ENCODE results near the gene TSPAN11. TPM values are rescaled to one million over a fixed set of nuclear protein-coding genes. Genes with fewer than 3 reads are reported as not detected.

TSPAN11 gene
- total RNA-seq, 4 donors from 2014 or later = 1.5 to 3.0 (median 2.9) TPM

- DNase-seq = no peak
- H3K4me1 ChIP-seq = peaks cover 0 to 3% (median 1%) of the 10 kb centered on the region in 4 donors
- no peak overlapping the region for H3K4me3 ChIP-seq
- in situ Hi-C loops (cut with MboI; ENCODE audit: low pct_ligation_motif_present in 1 of 4, low pct_unique_long_range_greater_than_20kb in 1 of 4, low sequenced_read_pairs in 3 of 4) = loop anchor here in 2 of 4 donors (25.0 kb wide), 2 partner anchors 113 to 262 kb away; no protein-coding TSS in a partner anchor
- WGBS, 2 donors (ENCODE audit: low coverage in 1 of 2) = 67% methylated on average over 6 of the region's 6 CpGs; no CpG with 5 or more reads in 1 of the 2 donors
- H3K27ac ChIP-seq = no peak overlapping the region
- TF ChIP-seq EP300 (IDR thresholded peaks at IDR 0.05; ENCODE audit: low read depth) (no peak), POLR2AphosphoS5 (IDR thresholded peaks at IDR 0.05) (no peak), CTCF (IDR thresholded peaks at IDR 0.05) (no peak), POLR2A (IDR thresholded peaks at IDR 0.05) (no peak)
- H3K36me3 ChIP-seq = no peaks in the 10 kb centered on the region
- intact Hi-C loops (cut with DNase I; ENCODE audit: low total_unique reads) = no loop called here
- H3K9me3 ChIP-seq = no peaks in the 10 kb centered on the region
- H3K27me3 ChIP-seq = no peaks in the 10 kb centered on the region
Observed at GRCh38 chr12:30975581-30975980, 49.0 kb downstream of the TSPAN11 start.

- in situ Hi-C loops (cut with MboI; ENCODE audit: low pct_ligation_motif_present in 1 of 4, low pct_unique_long_range_greater_than_20kb in 1 of 4, low sequenced_read_pairs in 3 of 4) (loop anchor here in 2 of 4 donors (25.0 kb wide), 2 partner anchors 114 to 261 kb away; no protein-coding TSS in a partner anchor), intact Hi-C loops (cut with DNase I; ENCODE audit: low total_unique reads) (no loop called here)
- Histone ChIP-seq H3K27ac (no peak overlapping the region), H3K27me3 (no peaks in the 10 kb centered on the region), H3K4me1 (no peaks in the 10 kb centered on the region), H3K36me3 (no peaks in the 10 kb centered on the region), H3K9me3 (no peaks in the 10 kb centered on the region), H3K4me3 (no peak overlapping the region)
- no peak for DNase-seq
- 74% methylated on average over 7 of the region's 7 CpGs; no CpG with 5 or more reads in 1 of the 2 donors for WGBS, 2 donors (ENCODE audit: low coverage in 1 of 2)
- TF ChIP-seq POLR2AphosphoS5 (IDR thresholded peaks at IDR 0.05) (no peak), POLR2A (IDR thresholded peaks at IDR 0.05) (no peak), EP300 (IDR thresholded peaks at IDR 0.05; ENCODE audit: low read depth) (no peak), CTCF (IDR thresholded peaks at IDR 0.05) (no peak)
Observed at GRCh38 chr12:30976206-30976605, 49.7 kb downstream of the TSPAN11 start.

- no peaks in the 10 kb centered on the region for H3K9me3 ChIP-seq
- WGBS, 2 donors (ENCODE audit: low coverage in 1 of 2) = 71% methylated on average over 11 of the region's 11 CpGs; no CpG with 5 or more reads in 1 of the 2 donors
- DNase-seq = no peak
- H3K4me3 ChIP-seq = no peak overlapping the region
- H3K36me3 ChIP-seq = no peaks in the 10 kb centered on the region
- H3K27ac ChIP-seq = no peak overlapping the region
- no peaks in the 10 kb centered on the region for H3K27me3 ChIP-seq
- intact Hi-C loops (cut with DNase I; ENCODE audit: low total_unique reads) = no loop called here
- H3K4me1 ChIP-seq = no peaks in the 10 kb centered on the region
- in situ Hi-C loops (cut with MboI; ENCODE audit: low pct_ligation_motif_present in 1 of 4, low pct_unique_long_range_greater_than_20kb in 1 of 4, low sequenced_read_pairs in 3 of 4) = loop anchor here in 2 of 4 donors (25.0 kb wide), 2 partner anchors 115 to 260 kb away; no protein-coding TSS in a partner anchor
- TF ChIP-seq POLR2AphosphoS5 (IDR thresholded peaks at IDR 0.05) (no peak), CTCF (IDR thresholded peaks at IDR 0.05) (no peak), EP300 (IDR thresholded peaks at IDR 0.05; ENCODE audit: low read depth) (no peak), POLR2A (IDR thresholded peaks at IDR 0.05) (no peak)
Observed at GRCh38 chr12:30977124-30977523, 50.6 kb downstream of the TSPAN11 start.

- Histone ChIP-seq H3K4me1 (no peaks in the 10 kb centered on the region), H3K36me3 (no peaks in the 10 kb centered on the region), H3K27me3 (no peaks in the 10 kb centered on the region), H3K9me3 (no peaks in the 10 kb centered on the region), H3K27ac (no peak overlapping the region), H3K4me3 (no peak overlapping the region)
- WGBS, 2 donors (ENCODE audit: low coverage in 1 of 2) = 89 to 90% methylated on average over 2 to 7 of the region's 7 CpGs
- intact Hi-C loops (cut with DNase I; ENCODE audit: low total_unique reads) (no loop called here), in situ Hi-C loops (cut with MboI; ENCODE audit: low pct_ligation_motif_present in 1 of 4, low pct_unique_long_range_greater_than_20kb in 1 of 4, low sequenced_read_pairs in 3 of 4) (loop anchor here in 2 of 4 donors (25.0 kb wide), 2 partner anchors 115 to 260 kb away; no protein-coding TSS in a partner anchor)
- no peak for TF ChIP-seq POLR2A (IDR thresholded peaks at IDR 0.05)
- TF ChIP-seq CTCF (IDR thresholded peaks at IDR 0.05) = no peak
- TF ChIP-seq EP300 (IDR thresholded peaks at IDR 0.05; ENCODE audit: low read depth) = no peak
- TF ChIP-seq POLR2AphosphoS5 (IDR thresholded peaks at IDR 0.05) = no peak
- DNase-seq = no peak
Observed at GRCh38 chr12:30977537-30978349, 51.2 kb downstream of the TSPAN11 start.
